GM20000 (cell line): ENCODE results near the gene DMRT2.
A peak's percentile ranks its signal among the peaks of the same experiment; 100 is the strongest.

ENCODE experiments used
- DNase-seq: peaks from one replicate; pipeline ENCODE4 v3.0.0; 2012; ENCODE audit warnings: low spot score
- CTCF ChIP-seq: IDR thresholded peaks from 2 replicates; pipeline ENCODE4 v1.5.1; 2012; ENCODE audit warnings: mild to moderate bottlenecking, control low read depth; ENCODE audit errors: extremely low read depth, missing control alignments

Gene DMRT2

GRCh38 chr9:1047591-1048230, 2.4 kb upstream of the DMRT2 start:
- no peak for DNase-seq
- TF ChIP-seq CTCF = no peak

GRCh38 chr9:1048231-1048619, 1.9 kb upstream of the DMRT2 start:
- DNase-seq = no peak
- TF ChIP-seq CTCF = no peak

GRCh38 chr9:1048811-1049210, 1.3 kb upstream of the DMRT2 start:
- no peak for TF ChIP-seq CTCF
- no peak for DNase-seq

- no peak for DNase-seq
- no peak for TF ChIP-seq CTCF
Observed at GRCh38 chr9:1049641-1050040, 516 bp upstream of the DMRT2 start.

- no peak for TF ChIP-seq CTCF
- DNase-seq = no peak
Observed at GRCh38 chr9:1051210-1051583, 1.0 kb downstream of the DMRT2 start.

GRCh38 chr9:1051584-1052275, 1.6 kb downstream of the DMRT2 start:
- peak; percentile 9 for TF ChIP-seq CTCF
- no peak for DNase-seq

- TF ChIP-seq CTCF = no peak
- DNase-seq = no peak
Observed at GRCh38 chr9:1052365-1053281, 2.5 kb downstream of the DMRT2 start.
